IMR-90 (cell line): Measurements from ENCODE around the gene PIK3R3. TPM values are rescaled to one million over a fixed set of nuclear protein-coding genes. Genes with fewer than 3 reads are reported as not detected.

Experiments used
- ATAC-seq: fragments of 200-7000 bp; cut with Tn5 transposase; 2 replicates; pipeline ENCODE4 v1.9.1; 2020; ENCODE audit warnings: low read depth, mild to moderate bottlenecking, moderate library complexity
- BruUV-seq: library from RNA; stranded (reverse); fragments of 400-500 nt; replicated peaks from 2 replicates; lab custom pipeline; 2021; lab: Mats Ljungman, UMichigan
- CTCF ChIA-PET: fragments of 300-600 bp; formaldehyde crosslinking; extraction: SDS; loops from one replicate; lab custom pipeline; 2021; ENCODE audit warnings: antibody characterized with exemption; lab: Yijun Ruan, JAX
- POLR2A ChIA-PET: fragments of 300-600 bp; sonication (Branson Sonifier 250); formaldehyde crosslinking; loops from one replicate; lab custom pipeline; 2022; ENCODE audit warnings: antibody characterized with exemption; ENCODE audit not compliant: unreplicated experiment; lab: Charles Lee
- DNase-seq: peaks from one replicate; pipeline ENCODE4 v3.0.0; 2013
- H2AFZ ChIP-seq: replicated peaks from 2 replicates; pipeline ENCODE3; 2013; ENCODE audit warnings: low read length, mild to moderate bottlenecking; ENCODE audit not compliant: poor library complexity
- H2AK5ac ChIP-seq: 2 replicates; pipeline ENCODE4 v1.6.1; 2013; ENCODE audit warnings: low read depth, low read length, inconsistent platforms
- H2AK9ac ChIP-seq: replicated peaks from 2 replicates; pipeline ENCODE3; 2013; ENCODE audit warnings: mild to moderate bottlenecking, low read depth, low read length, moderate library complexity; ENCODE audit not compliant: poor library complexity
- H2BK120ac ChIP-seq: 2 replicates; pipeline ENCODE4 v1.6.1; 2013; ENCODE audit warnings: low read depth, low read length, inconsistent platforms
- H2BK15ac ChIP-seq: 3 replicates; pipeline ENCODE4 v1.6.1; 2013; ENCODE audit warnings: low read depth, low read length, inconsistent platforms
- H2BK20ac ChIP-seq: 2 replicates; pipeline ENCODE4 v1.6.1; 2013; ENCODE audit warnings: low read depth, mild to moderate bottlenecking, inconsistent platforms, low read length, moderate library complexity
- H2BK5ac ChIP-seq: 2 replicates; pipeline ENCODE4 v1.6.1; 2013; ENCODE audit warnings: mild to moderate bottlenecking, low read depth, low read length, inconsistent platforms; ENCODE audit not compliant: poor library complexity, severe bottlenecking
- H3K14ac ChIP-seq: replicated peaks from 2 replicates; pipeline ENCODE4 v1.6.1; 2013; ENCODE audit warnings: low read depth, low read length, inconsistent platforms
- H3K18ac ChIP-seq: 2 replicates; pipeline ENCODE4 v1.6.1; 2013; ENCODE audit warnings: low read depth, low read length, control low read depth
- H3K23ac ChIP-seq: 2 replicates; pipeline ENCODE4 v1.6.1; 2013; ENCODE audit warnings: low read depth, low read length, inconsistent platforms
- H3K27ac ChIP-seq: 2 replicates; pipeline ENCODE4 v1.5.1; 2013; ENCODE audit warnings: mild to moderate bottlenecking, control low read depth, low read length; ENCODE audit not compliant: insufficient read depth
- H3K27me3 ChIP-seq: 2 replicates; pipeline ENCODE4 v1.6.1; 2013; ENCODE audit warnings: low read length; ENCODE audit not compliant: control insufficient read depth, insufficient read depth
- H3K36me3 ChIP-seq: 2 replicates; pipeline ENCODE4 v1.6.1; 2013; ENCODE audit warnings: low read length, mixed read lengths; ENCODE audit not compliant: control insufficient read depth, insufficient read depth
- H3K4ac ChIP-seq: 2 replicates; pipeline ENCODE4 v1.6.1; 2013; ENCODE audit warnings: low read depth, low read length, inconsistent platforms
- H3K4me1 ChIP-seq: 2 replicates; pipeline ENCODE4 v1.6.1; 2013; ENCODE audit warnings: low read length, mixed read lengths; ENCODE audit not compliant: control insufficient read depth, insufficient read depth
- H3K4me2 ChIP-seq: 2 replicates; pipeline ENCODE4 v1.6.1; 2013; ENCODE audit warnings: low read depth, mild to moderate bottlenecking, control low read depth, low read length, moderate library complexity
- H3K4me3 ChIP-seq: 2 replicates; pipeline ENCODE4 v1.5.1; 2013; ENCODE audit warnings: low read depth, mild to moderate bottlenecking, control low read depth, low read length, moderate library complexity; ENCODE audit not compliant: insufficient read depth
- H3K56ac ChIP-seq: 2 replicates; pipeline ENCODE4 v1.6.1; 2013; ENCODE audit warnings: low read length, inconsistent platforms; ENCODE audit not compliant: insufficient read depth; ENCODE audit errors: extremely low read depth
- H3K79me1 ChIP-seq, 2 experiments: 2 replicates each; pipeline ENCODE4 v1.6.1; 2013; ENCODE audit warnings: low read length in 2 of 2, inconsistent platforms in 1 of 2, low read depth in 1 of 2
- H3K9ac ChIP-seq: 2 replicates; pipeline ENCODE4 v1.6.1; 2013; ENCODE audit warnings: low read depth, low read length, control low read depth
- H3K9me1 ChIP-seq: 2 replicates; pipeline ENCODE4 v1.6.1; 2013; ENCODE audit warnings: low read length, inconsistent platforms; ENCODE audit not compliant: insufficient read depth
- H3K9me3 ChIP-seq: 2 replicates; pipeline ENCODE4 v1.6.1; 2013; ENCODE audit warnings: low read length; ENCODE audit not compliant: control insufficient read depth, insufficient read depth
- H4K20me1 ChIP-seq: 2 replicates; pipeline ENCODE4 v1.6.1; 2013; ENCODE audit warnings: low read length, inconsistent platforms; ENCODE audit not compliant: insufficient read depth
- H4K5ac ChIP-seq: 2 replicates; pipeline ENCODE4 v1.6.1; 2013; ENCODE audit warnings: mild to moderate bottlenecking, low read depth, low read length, control low read depth
- H4K8ac ChIP-seq, 2 experiments: 2 replicates each; pipeline ENCODE4 v1.6.1; 2013; ENCODE audit warnings: low read depth in 2 of 2, low read length in 2 of 2, control low read depth in 1 of 2, inconsistent platforms in 1 of 2
- H4K91ac ChIP-seq: 2 replicates; pipeline ENCODE4 v1.6.1; 2013; ENCODE audit warnings: low read depth, low read length, inconsistent platforms; ENCODE audit not compliant: insufficient read depth
- BHLHE40 ChIP-seq: fragments of 150-350 bp; IDR thresholded peaks from 2 replicates; pipeline ENCODE4 v1.6.1; 2016; ENCODE audit warnings: mild to moderate bottlenecking, low read depth, low read length
- CEBPB ChIP-seq: IDR thresholded peaks from 2 replicates; pipeline ENCODE4 v1.6.1; 2012; ENCODE audit warnings: low read depth, low read length, improper control_type of control experiment
- CHD1 ChIP-seq: IDR thresholded peaks from 2 replicates; pipeline ENCODE4 v1.6.1; 2012; ENCODE audit warnings: low read depth, low read length, improper control_type of control experiment
- CTCF ChIP-seq: conservative IDR thresholded peaks from 2 replicates; pipeline ENCODE4 v1.5.1; 2012; ENCODE audit warnings: mild to moderate bottlenecking, low read depth, low read length, improper control_type of control experiment
- FOS ChIP-seq: fragments of 150-350 bp; IDR thresholded peaks from 2 replicates; pipeline ENCODE4 v1.6.1; 2016; ENCODE audit warnings: low read depth, low read length
- MAFK ChIP-seq: IDR thresholded peaks from 2 replicates; pipeline ENCODE4 v1.6.1; 2012; ENCODE audit warnings: low read depth, low read length, improper control_type of control experiment
- MAZ ChIP-seq: IDR thresholded peaks from 2 replicates; pipeline ENCODE4 v1.6.1; 2012; ENCODE audit warnings: low read depth, mild to moderate bottlenecking, low read length, improper control_type of control experiment, moderate library complexity, borderline replicate concordance
- MXI1 ChIP-seq: IDR thresholded peaks from 2 replicates; pipeline ENCODE4 v1.6.1; 2012; ENCODE audit warnings: low read depth, mild to moderate bottlenecking, low read length, moderate library complexity, borderline replicate concordance
- NFE2L2 ChIP-seq: fragments of 150-350 bp; IDR thresholded peaks from 2 replicates; pipeline ENCODE4 v1.6.1; 2016; ENCODE audit warnings: low read depth, mild to moderate bottlenecking, low read length
- POLR2A ChIP-seq: IDR thresholded peaks from 2 replicates; pipeline ENCODE4 v1.6.1; 2012; ENCODE audit warnings: mild to moderate bottlenecking, low read depth, low read length
- RAD21 ChIP-seq: IDR thresholded peaks from 2 replicates; pipeline ENCODE4 v1.6.1; 2012; ENCODE audit warnings: low read length, improper control_type of control experiment
- RCOR1 ChIP-seq: IDR thresholded peaks from 2 replicates; pipeline ENCODE4 v1.6.1; 2012; ENCODE audit warnings: mild to moderate bottlenecking, low read length, improper control_type of control experiment; ENCODE audit not compliant: insufficient replicate concordance
- RFX5 ChIP-seq: IDR thresholded peaks from 2 replicates; pipeline ENCODE4 v1.8.0; 2012; ENCODE audit warnings: low read depth, mild to moderate bottlenecking, low read length, moderate library complexity
- SMC3 ChIP-seq: fragments of 150-350 bp; IDR thresholded peaks from 2 replicates; pipeline ENCODE4 v1.6.1; 2016; ENCODE audit warnings: low read depth, mild to moderate bottlenecking, antibody characterized with exemption, low read length, moderate library complexity
- USF2 ChIP-seq: fragments of 150-350 bp; IDR thresholded peaks from 2 replicates; pipeline ENCODE4 v1.6.1; 2017; ENCODE audit warnings: mild to moderate bottlenecking, antibody characterized with exemption, low read length, low read depth
- WGBS, 2 experiments: methylation state at CpG; one replicate each; pipeline versions ENCODE4 v1.1.5 to v1.1.7; 2013; ENCODE audit warnings: missing lambda C conversion rate in 2 of 2; ENCODE audit not compliant: insufficient read length in 1 of 2; ENCODE audit errors: extremely low coverage in 2 of 2; 5-methylcytosine and 5-hydroxymethylcytosine counted together
- dilution Hi-C: fragments of 300-500 bp; cut with HindIII; formaldehyde crosslinking; loops from one replicate; pipeline ENCODE4 v1.14.3; 2018; ENCODE audit warnings: low sequenced_read_pairs; ENCODE audit not compliant: unreplicated experiment
- in situ Hi-C: fragments of 300-500 bp; cut with MboI; formaldehyde crosslinking; loops from 3 replicates; pipeline ENCODE4 v1.14.3; 2019; ENCODE audit warnings: low sequenced_read_pairs, inconsistent platforms, mixed read lengths
- intact Hi-C: fragments of 100-400 bp; cut with micrococcal nuclease; formaldehyde crosslinking; loops from 2 replicates; pipeline ENCODE4 v1.10.0; 2022
- polyA plus RNA-seq, 3 experiments: library from polyadenylated mRNA; depleted of rRNA; stranded (reverse); fragments of >200 nt; gene quantifications; 2 replicates each; pipeline ENCODE4 v1.2.3, GENCODE V29; 2012; ENCODE audit warnings: low replicate concordance in 1 of 3
- total RNA-seq: library from RNA; depleted of rRNA; stranded (reverse); fragments of >200 nt; gene quantifications from 2 replicates; pipeline ENCODE4 v1.2.3, GENCODE V29; 2012
- TF ChIP-seq, protein P1 (sequence below): fragments of 150-350 bp; IDR thresholded peaks from 2 replicates; pipeline ENCODE4 v1.6.1; 2016; ENCODE audit warnings: low read depth, mild to moderate bottlenecking, low read length, moderate library complexity, borderline replicate concordance

The PIK3R3 gene
- total and polyA plus RNA-seq, 2 of the 4 experiments (the other 2 are of a cell fraction), result 5.3 to 9.9 TPM

- Histone ChIP-seq H2BK15ac (no peak overlapping the region), H3K4me2 (no peak overlapping the region), H2AK9ac (no peak overlapping the region), H3K9ac (no peak overlapping the region), H3K9me1 (peaks cover 6% of the 10 kb centered on the region), H2BK120ac (no peak overlapping the region), H4K20me1 (no peaks in the 10 kb centered on the region), H3K27ac (no peak overlapping the region), H3K79me1 (no peaks in the 10 kb centered on the region), H3K4me1 (peaks cover 6% of the 10 kb centered on the region; the same call in 1 of the 2 replicates), H3K9me3 (no peaks in the 10 kb centered on the region), H3K4me3 (no peak overlapping the region), H3K23ac (no peak overlapping the region), H3K36me3 (peaks cover 2% of the 10 kb centered on the region; the same call in 1 of the 2 replicates), H4K8ac (no peak overlapping the region), H4K5ac (no peak overlapping the region), H2BK5ac (no peak overlapping the region), H4K91ac (no peak overlapping the region), H3K56ac (no peak overlapping the region), H3K14ac (no peak overlapping the region), H2BK20ac (no peak overlapping the region), H2AK5ac (no peak overlapping the region), H3K18ac (no peak overlapping the region), H3K4ac (no peak overlapping the region), H3K27me3 (no peaks in the 10 kb centered on the region), H2AFZ (no peak overlapping the region)
- dilution Hi-C loops (loop anchor here (25.0 kb wide), 1 partner anchor 144 kb away; the partner anchor contains the start of genes P3R3URF, POMGNT1 and TSPAN1), in situ Hi-C loops (no loop called here), intact Hi-C loops (loop anchor here (10.0 kb wide), 1 partner anchor 51 kb away; no protein-coding TSS in a partner anchor)
- no TSS peak for BruUV-seq
- POLR2A ChIA-PET, result no interaction called here
- CTCF ChIA-PET, result interaction anchor here (0.9 kb wide), 1 partner anchor 20 kb away, joined by 4 read pairs; no protein-coding TSS in a partner anchor
- DNase-seq (no peak), ATAC-seq (no peak)
- TF ChIP-seq RFX5 (no peak), NFE2L2 (no peak), POLR2A (no peak), MAFK (no peak), RCOR1 (no peak), RAD21 (no peak), SMC3 (no peak), CEBPB (no peak), CHD1 (no peak), BHLHE40 (no peak), MAZ (no peak), CTCF (no peak), FOS (no peak), MXI1 (no peak), USF2 (no peak)
- TF ChIP-seq, protein P1, sequence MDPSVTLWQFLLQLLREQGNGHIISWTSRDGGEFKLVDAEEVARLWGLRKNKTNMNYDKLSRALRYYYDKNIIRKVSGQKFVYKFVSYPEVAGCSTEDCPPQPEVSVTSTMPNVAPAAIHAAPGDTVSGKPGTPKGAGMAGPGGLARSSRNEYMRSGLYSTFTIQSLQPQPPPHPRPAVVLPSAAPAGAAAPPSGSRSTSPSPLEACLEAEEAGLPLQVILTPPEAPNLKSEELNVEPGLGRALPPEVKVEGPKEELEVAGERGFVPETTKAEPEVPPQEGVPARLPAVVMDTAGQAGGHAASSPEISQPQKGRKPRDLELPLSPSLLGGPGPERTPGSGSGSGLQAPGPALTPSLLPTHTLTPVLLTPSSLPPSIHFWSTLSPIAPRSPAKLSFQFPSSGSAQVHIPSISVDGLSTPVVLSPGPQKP, result no peak
- WGBS, 2 experiments, result no CpG with 5 or more reads among the region's 11 CpGs
Observed at GRCh38 chr1:46043458-46044017, 88.9 kb downstream of the PIK3R3 start.
